ENCODE measurements around the gene CDYL. TPM values are rescaled to one million over a fixed set of nuclear protein-coding genes. Genes with fewer than 3 reads are reported as not detected.

The CDYL gene
- total and polyA plus RNA-seq, 4 donors: 3.3 to 25.4 (median 11.0) TPM

GRCh38 chr6:4740032-4740431, 36.2 kb upstream of the CDYL start (continued):
- TF ChIP-seq, protein P1, sequence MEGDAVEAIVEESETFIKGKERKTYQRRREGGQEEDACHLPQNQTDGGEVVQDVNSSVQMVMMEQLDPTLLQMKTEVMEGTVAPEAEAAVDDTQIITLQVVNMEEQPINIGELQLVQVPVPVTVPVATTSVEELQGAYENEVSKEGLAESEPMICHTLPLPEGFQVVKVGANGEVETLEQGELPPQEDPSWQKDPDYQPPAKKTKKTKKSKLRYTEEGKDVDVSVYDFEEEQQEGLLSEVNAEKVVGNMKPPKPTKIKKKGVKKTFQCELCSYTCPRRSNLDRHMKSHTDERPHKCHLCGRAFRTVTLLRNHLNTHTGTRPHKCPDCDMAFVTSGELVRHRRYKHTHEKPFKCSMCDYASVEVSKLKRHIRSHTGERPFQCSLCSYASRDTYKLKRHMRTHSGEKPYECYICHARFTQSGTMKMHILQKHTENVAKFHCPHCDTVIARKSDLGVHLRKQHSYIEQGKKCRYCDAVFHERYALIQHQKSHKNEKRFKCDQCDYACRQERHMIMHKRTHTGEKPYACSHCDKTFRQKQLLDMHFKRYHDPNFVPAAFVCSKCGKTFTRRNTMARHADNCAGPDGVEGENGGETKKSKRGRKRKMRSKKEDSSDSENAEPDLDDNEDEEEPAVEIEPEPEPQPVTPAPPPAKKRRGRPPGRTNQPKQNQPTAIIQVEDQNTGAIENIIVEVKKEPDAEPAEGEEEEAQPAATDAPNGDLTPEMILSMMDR (IDR thresholded peaks at IDR 0.05; ENCODE audit: low read depth, low read length, missing input control): no peak
- no peak for TF ChIP-seq YY1 (IDR thresholded peaks at IDR 0.05)
- TF ChIP-seq, protein P2, sequence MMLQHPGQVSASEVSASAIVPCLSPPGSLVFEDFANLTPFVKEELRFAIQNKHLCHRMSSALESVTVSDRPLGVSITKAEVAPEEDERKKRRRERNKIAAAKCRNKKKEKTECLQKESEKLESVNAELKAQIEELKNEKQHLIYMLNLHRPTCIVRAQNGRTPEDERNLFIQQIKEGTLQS (IDR thresholded peaks at IDR 0.05): no peak
- TF ChIP-seq SP1 (IDR thresholded peaks at IDR 0.05): no peak

DNA sequence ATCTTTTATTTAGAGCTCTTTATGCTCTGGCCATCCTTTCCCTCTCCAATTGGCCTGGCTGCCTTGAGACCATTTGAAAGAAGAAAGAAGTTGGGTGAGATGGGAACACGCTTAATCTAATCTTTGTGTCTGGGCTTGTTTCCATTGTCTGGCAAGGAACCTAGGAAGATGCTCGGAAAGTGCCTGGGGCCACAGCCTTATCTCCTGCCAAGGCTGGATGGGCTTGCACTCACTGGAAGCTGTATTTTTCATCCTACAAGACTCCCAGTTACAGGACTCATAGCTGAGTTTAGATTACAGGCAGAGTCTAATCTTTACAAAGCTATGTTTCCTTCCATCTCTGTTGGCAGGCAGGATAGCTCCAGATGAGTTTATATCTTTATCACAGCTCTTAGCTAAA, 33.1 kb upstream of the CDYL start:
- Histone ChIP-seq H3K4me1 (ENCODE audit: control insufficient read depth in 4 of 4, insufficient read depth in 4 of 4, low read length in 3 of 4) (no peaks in the 10 kb centered on the region), H3K27ac (ENCODE audit: low read depth in 1 of 2, low read length in 2 of 2) (no peak overlapping the region), H3K36me3 (ENCODE audit: control insufficient read depth in 4 of 4, insufficient read depth in 3 of 4, low read depth in 1 of 4, low read length in 3 of 4) (no peaks in the 10 kb centered on the region), H3K27me3 (ENCODE audit: control insufficient read depth in 4 of 4, insufficient read depth in 4 of 4, low read length in 3 of 4) (no peaks in the 10 kb centered on the region), H3K4me3 (ENCODE audit: low read depth in 1 of 3, low read length in 3 of 3) (no peak overlapping the region), H3K9ac (ENCODE audit: low read depth in 1 of 2, low read length in 2 of 2) (no peak overlapping the region), H3K9me3 (ENCODE audit: control insufficient read depth in 4 of 4, low read length in 3 of 4) (peaks cover 0 to 1% (median 0%) of the 10 kb centered on the region in 4 donors)
- TF ChIP-seq YY1 (IDR thresholded peaks at IDR 0.05) (no peak), REST (IDR thresholded peaks at IDR 0.05) (no peak), GABPA (IDR thresholded peaks at IDR 0.05 in 1 of 2, conservative IDR thresholded peaks at IDR 0.05 in 1 of 2) (no peak), FOXA2 (IDR thresholded peaks at IDR 0.05) (no peak), EGR1 (IDR thresholded peaks at IDR 0.05; ENCODE audit: low read depth in 2 of 2) (no peak), RXRA (IDR thresholded peaks at IDR 0.05) (no peak), FOXA1 (IDR thresholded peaks at IDR 0.05) (no peak), TAF1 (conservative IDR thresholded peaks at IDR 0.05) (no peak), HNF4A (conservative IDR thresholded peaks at IDR 0.05) (no peak), NR2F2 (IDR thresholded peaks at IDR 0.05) (no peak), RAD21 (IDR thresholded peaks at IDR 0.05) (no peak), JUND (IDR thresholded peaks at IDR 0.05) (no peak), SP1 (IDR thresholded peaks at IDR 0.05) (no peak)
- TF ChIP-seq, protein P3, sequence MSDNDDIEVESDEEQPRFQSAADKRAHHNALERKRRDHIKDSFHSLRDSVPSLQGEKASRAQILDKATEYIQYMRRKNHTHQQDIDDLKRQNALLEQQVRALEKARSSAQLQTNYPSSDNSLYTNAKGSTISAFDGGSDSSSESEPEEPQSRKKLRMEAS (IDR thresholded peaks at IDR 0.05): no peak
- TF ChIP-seq, protein P1 (IDR thresholded peaks at IDR 0.05; ENCODE audit: low read depth, low read length, missing input control): no peak
- TF ChIP-seq, protein P4, sequence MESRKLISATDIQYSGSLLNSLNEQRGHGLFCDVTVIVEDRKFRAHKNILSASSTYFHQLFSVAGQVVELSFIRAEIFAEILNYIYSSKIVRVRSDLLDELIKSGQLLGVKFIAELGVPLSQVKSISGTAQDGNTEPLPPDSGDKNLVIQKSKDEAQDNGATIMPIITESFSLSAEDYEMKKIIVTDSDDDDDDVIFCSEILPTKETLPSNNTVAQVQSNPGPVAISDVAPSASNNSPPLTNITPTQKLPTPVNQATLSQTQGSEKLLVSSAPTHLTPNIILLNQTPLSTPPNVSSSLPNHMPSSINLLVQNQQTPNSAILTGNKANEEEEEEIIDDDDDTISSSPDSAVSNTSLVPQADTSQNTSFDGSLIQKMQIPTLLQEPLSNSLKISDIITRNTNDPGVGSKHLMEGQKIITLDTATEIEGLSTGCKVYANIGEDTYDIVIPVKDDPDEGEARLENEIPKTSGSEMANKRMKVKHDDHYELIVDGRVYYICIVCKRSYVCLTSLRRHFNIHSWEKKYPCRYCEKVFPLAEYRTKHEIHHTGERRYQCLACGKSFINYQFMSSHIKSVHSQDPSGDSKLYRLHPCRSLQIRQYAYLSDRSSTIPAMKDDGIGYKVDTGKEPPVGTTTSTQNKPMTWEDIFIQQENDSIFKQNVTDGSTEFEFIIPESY (IDR thresholded peaks at IDR 0.05): no peak
- TF ChIP-seq, protein P2 (IDR thresholded peaks at IDR 0.05): no peak
- DNase-seq (ENCODE audit: low spot score): no peak
- 69% methylated on average over 2 of the region's 2 CpGs for WGBS

All from liver (tissue), 9 donors.